IMR-90 (cell line): ENCODE data around the gene NRCAM. TPM values are rescaled to one million over a fixed set of nuclear protein-coding genes. Genes with fewer than 3 reads are reported as not detected.
A peak's percentile ranks its signal among the peaks of the same experiment; 100 is the strongest.

Experiments used
- ATAC-seq: fragments of 200-7000 bp; cut with Tn5 transposase; 2 replicates; pipeline ENCODE4 v1.9.1; 2020; ENCODE audit warnings: low read depth, mild to moderate bottlenecking, moderate library complexity
- BruUV-seq: library from RNA; stranded (reverse); fragments of 400-500 nt; replicated peaks from 2 replicates; lab custom pipeline; 2021; lab: Mats Ljungman, UMichigan
- CTCF ChIA-PET: fragments of 300-600 bp; formaldehyde crosslinking; extraction: SDS; loops from one replicate; lab custom pipeline; 2021; ENCODE audit warnings: antibody characterized with exemption; lab: Yijun Ruan, JAX
- POLR2A ChIA-PET: fragments of 300-600 bp; sonication (Branson Sonifier 250); formaldehyde crosslinking; loops from one replicate; lab custom pipeline; 2022; ENCODE audit warnings: antibody characterized with exemption; ENCODE audit not compliant: unreplicated experiment; lab: Charles Lee
- DNase-seq: peaks from one replicate; pipeline ENCODE4 v3.0.0; 2013
- H2AFZ ChIP-seq: replicated peaks from 2 replicates; pipeline ENCODE3; 2013; ENCODE audit warnings: low read length, mild to moderate bottlenecking; ENCODE audit not compliant: poor library complexity
- H2AK5ac ChIP-seq: 2 replicates; pipeline ENCODE4 v1.6.1; 2013; ENCODE audit warnings: low read depth, low read length, inconsistent platforms
- H2AK9ac ChIP-seq: replicated peaks from 2 replicates; pipeline ENCODE3; 2013; ENCODE audit warnings: mild to moderate bottlenecking, low read depth, low read length, moderate library complexity; ENCODE audit not compliant: poor library complexity
- H2BK120ac ChIP-seq: 2 replicates; pipeline ENCODE4 v1.6.1; 2013; ENCODE audit warnings: low read depth, low read length, inconsistent platforms
- H2BK15ac ChIP-seq: 3 replicates; pipeline ENCODE4 v1.6.1; 2013; ENCODE audit warnings: low read depth, low read length, inconsistent platforms
- H2BK20ac ChIP-seq: 2 replicates; pipeline ENCODE4 v1.6.1; 2013; ENCODE audit warnings: low read depth, mild to moderate bottlenecking, inconsistent platforms, low read length, moderate library complexity
- H2BK5ac ChIP-seq: 2 replicates; pipeline ENCODE4 v1.6.1; 2013; ENCODE audit warnings: mild to moderate bottlenecking, low read depth, low read length, inconsistent platforms; ENCODE audit not compliant: poor library complexity, severe bottlenecking
- H3K14ac ChIP-seq: replicated peaks from 2 replicates; pipeline ENCODE4 v1.6.1; 2013; ENCODE audit warnings: low read depth, low read length, inconsistent platforms
- H3K18ac ChIP-seq: 2 replicates; pipeline ENCODE4 v1.6.1; 2013; ENCODE audit warnings: low read depth, low read length, control low read depth
- H3K23ac ChIP-seq: 2 replicates; pipeline ENCODE4 v1.6.1; 2013; ENCODE audit warnings: low read depth, low read length, inconsistent platforms
- H3K27ac ChIP-seq: 2 replicates; pipeline ENCODE4 v1.5.1; 2013; ENCODE audit warnings: mild to moderate bottlenecking, control low read depth, low read length; ENCODE audit not compliant: insufficient read depth
- H3K27me3 ChIP-seq: 2 replicates; pipeline ENCODE4 v1.6.1; 2013; ENCODE audit warnings: low read length; ENCODE audit not compliant: control insufficient read depth, insufficient read depth
- H3K36me3 ChIP-seq: 2 replicates; pipeline ENCODE4 v1.6.1; 2013; ENCODE audit warnings: low read length, mixed read lengths; ENCODE audit not compliant: control insufficient read depth, insufficient read depth
- H3K4ac ChIP-seq: 2 replicates; pipeline ENCODE4 v1.6.1; 2013; ENCODE audit warnings: low read depth, low read length, inconsistent platforms
- H3K4me1 ChIP-seq: 2 replicates; pipeline ENCODE4 v1.6.1; 2013; ENCODE audit warnings: low read length, mixed read lengths; ENCODE audit not compliant: control insufficient read depth, insufficient read depth
- H3K4me2 ChIP-seq: 2 replicates; pipeline ENCODE4 v1.6.1; 2013; ENCODE audit warnings: low read depth, mild to moderate bottlenecking, control low read depth, low read length, moderate library complexity
- H3K4me3 ChIP-seq: 2 replicates; pipeline ENCODE4 v1.5.1; 2013; ENCODE audit warnings: low read depth, mild to moderate bottlenecking, control low read depth, low read length, moderate library complexity; ENCODE audit not compliant: insufficient read depth
- H3K56ac ChIP-seq: 2 replicates; pipeline ENCODE4 v1.6.1; 2013; ENCODE audit warnings: low read length, inconsistent platforms; ENCODE audit not compliant: insufficient read depth; ENCODE audit errors: extremely low read depth
- H3K79me1 ChIP-seq, 2 experiments: 2 replicates each; pipeline ENCODE4 v1.6.1; 2013; ENCODE audit warnings: low read length in 2 of 2, inconsistent platforms in 1 of 2, low read depth in 1 of 2
- H3K9ac ChIP-seq: 2 replicates; pipeline ENCODE4 v1.6.1; 2013; ENCODE audit warnings: low read depth, low read length, control low read depth
- H3K9me1 ChIP-seq: 2 replicates; pipeline ENCODE4 v1.6.1; 2013; ENCODE audit warnings: low read length, inconsistent platforms; ENCODE audit not compliant: insufficient read depth
- H3K9me3 ChIP-seq: 2 replicates; pipeline ENCODE4 v1.6.1; 2013; ENCODE audit warnings: low read length; ENCODE audit not compliant: control insufficient read depth, insufficient read depth
- H4K20me1 ChIP-seq: 2 replicates; pipeline ENCODE4 v1.6.1; 2013; ENCODE audit warnings: low read length, inconsistent platforms; ENCODE audit not compliant: insufficient read depth
- H4K5ac ChIP-seq: 2 replicates; pipeline ENCODE4 v1.6.1; 2013; ENCODE audit warnings: mild to moderate bottlenecking, low read depth, low read length, control low read depth
- H4K8ac ChIP-seq, 2 experiments: 2 replicates each; pipeline ENCODE4 v1.6.1; 2013; ENCODE audit warnings: low read depth in 2 of 2, low read length in 2 of 2, control low read depth in 1 of 2, inconsistent platforms in 1 of 2
- H4K91ac ChIP-seq: 2 replicates; pipeline ENCODE4 v1.6.1; 2013; ENCODE audit warnings: low read depth, low read length, inconsistent platforms; ENCODE audit not compliant: insufficient read depth
- BHLHE40 ChIP-seq: fragments of 150-350 bp; IDR thresholded peaks from 2 replicates; pipeline ENCODE4 v1.6.1; 2016; ENCODE audit warnings: mild to moderate bottlenecking, low read depth, low read length
- CEBPB ChIP-seq: IDR thresholded peaks from 2 replicates; pipeline ENCODE4 v1.6.1; 2012; ENCODE audit warnings: low read depth, low read length, improper control_type of control experiment
- CHD1 ChIP-seq: IDR thresholded peaks from 2 replicates; pipeline ENCODE4 v1.6.1; 2012; ENCODE audit warnings: low read depth, low read length, improper control_type of control experiment
- FOS ChIP-seq: fragments of 150-350 bp; IDR thresholded peaks from 2 replicates; pipeline ENCODE4 v1.6.1; 2016; ENCODE audit warnings: low read depth, low read length
- MAFK ChIP-seq: IDR thresholded peaks from 2 replicates; pipeline ENCODE4 v1.6.1; 2012; ENCODE audit warnings: low read depth, low read length, improper control_type of control experiment
- MAZ ChIP-seq: IDR thresholded peaks from 2 replicates; pipeline ENCODE4 v1.6.1; 2012; ENCODE audit warnings: low read depth, mild to moderate bottlenecking, low read length, improper control_type of control experiment, moderate library complexity, borderline replicate concordance
- MXI1 ChIP-seq: IDR thresholded peaks from 2 replicates; pipeline ENCODE4 v1.6.1; 2012; ENCODE audit warnings: low read depth, mild to moderate bottlenecking, low read length, moderate library complexity, borderline replicate concordance
- NFE2L2 ChIP-seq: fragments of 150-350 bp; IDR thresholded peaks from 2 replicates; pipeline ENCODE4 v1.6.1; 2016; ENCODE audit warnings: low read depth, mild to moderate bottlenecking, low read length
- POLR2A ChIP-seq: IDR thresholded peaks from 2 replicates; pipeline ENCODE4 v1.6.1; 2012; ENCODE audit warnings: mild to moderate bottlenecking, low read depth, low read length
- RAD21 ChIP-seq: IDR thresholded peaks from 2 replicates; pipeline ENCODE4 v1.6.1; 2012; ENCODE audit warnings: low read length, improper control_type of control experiment
- RCOR1 ChIP-seq: IDR thresholded peaks from 2 replicates; pipeline ENCODE4 v1.6.1; 2012; ENCODE audit warnings: mild to moderate bottlenecking, low read length, improper control_type of control experiment; ENCODE audit not compliant: insufficient replicate concordance
- RFX5 ChIP-seq: IDR thresholded peaks from 2 replicates; pipeline ENCODE4 v1.8.0; 2012; ENCODE audit warnings: low read depth, mild to moderate bottlenecking, low read length, moderate library complexity
- SMC3 ChIP-seq: fragments of 150-350 bp; IDR thresholded peaks from 2 replicates; pipeline ENCODE4 v1.6.1; 2016; ENCODE audit warnings: low read depth, mild to moderate bottlenecking, antibody characterized with exemption, low read length, moderate library complexity
- WGBS, 2 experiments: methylation state at CpG; one replicate each; pipeline versions ENCODE4 v1.1.5 to v1.1.7; 2013; ENCODE audit warnings: missing lambda C conversion rate in 2 of 2; ENCODE audit not compliant: insufficient read length in 1 of 2; ENCODE audit errors: extremely low coverage in 2 of 2; 5-methylcytosine and 5-hydroxymethylcytosine counted together
- dilution Hi-C: fragments of 300-500 bp; cut with HindIII; formaldehyde crosslinking; loops from one replicate; pipeline ENCODE4 v1.14.3; 2018; ENCODE audit warnings: low sequenced_read_pairs; ENCODE audit not compliant: unreplicated experiment
- in situ Hi-C: fragments of 300-500 bp; cut with MboI; formaldehyde crosslinking; loops from 3 replicates; pipeline ENCODE4 v1.14.3; 2019; ENCODE audit warnings: low sequenced_read_pairs, inconsistent platforms, mixed read lengths
- intact Hi-C: fragments of 100-400 bp; cut with micrococcal nuclease; formaldehyde crosslinking; loops from 2 replicates; pipeline ENCODE4 v1.10.0; 2022
- polyA plus RNA-seq, 3 experiments: library from polyadenylated mRNA; depleted of rRNA; stranded (reverse); fragments of >200 nt; gene quantifications; 2 replicates each; pipeline ENCODE4 v1.2.3, GENCODE V29; 2012; ENCODE audit warnings: low replicate concordance in 1 of 3
- total RNA-seq: library from RNA; depleted of rRNA; stranded (reverse); fragments of >200 nt; gene quantifications from 2 replicates; pipeline ENCODE4 v1.2.3, GENCODE V29; 2012
- TF ChIP-seq, protein P1 (sequence below): conservative IDR thresholded peaks from 2 replicates; pipeline ENCODE4 v1.5.1; 2012; ENCODE audit warnings: mild to moderate bottlenecking, low read depth, low read length, improper control_type of control experiment
- TF ChIP-seq, protein P2 (sequence below): fragments of 150-350 bp; IDR thresholded peaks from 2 replicates; pipeline ENCODE4 v1.6.1; 2017; ENCODE audit warnings: mild to moderate bottlenecking, antibody characterized with exemption, low read length, low read depth
- TF ChIP-seq, protein P3 (sequence below): fragments of 150-350 bp; IDR thresholded peaks from 2 replicates; pipeline ENCODE4 v1.6.1; 2016; ENCODE audit warnings: low read depth, mild to moderate bottlenecking, low read length, moderate library complexity, borderline replicate concordance

The NRCAM gene
- total and polyA plus RNA-seq, 2 of the 4 experiments (the other 2 are of a cell fraction) = 0.46 to 1.1 TPM

DNA sequence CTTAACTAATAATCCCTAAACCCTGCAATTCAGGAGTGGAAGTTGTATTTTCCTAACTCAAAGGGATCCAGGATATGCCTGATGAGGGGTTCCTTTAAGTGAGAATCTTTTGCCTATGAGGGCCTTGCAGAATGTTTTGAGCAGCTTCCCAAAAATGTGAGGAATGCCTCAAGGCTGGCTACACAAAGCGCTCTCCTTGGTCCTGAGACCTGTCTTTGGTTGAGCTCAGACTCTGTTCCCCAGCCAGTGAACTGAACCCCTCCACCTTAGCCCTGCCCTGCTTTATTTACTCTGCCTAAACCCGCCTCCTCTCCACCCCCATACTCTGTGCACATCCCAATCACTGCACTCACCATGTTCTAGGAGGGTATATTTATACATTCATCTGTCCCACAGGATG is 108.6 kb downstream of the NRCAM start:
- Histone ChIP-seq H2AFZ (no peak overlapping the region), H2AK9ac (no peak overlapping the region), H4K5ac (no peak overlapping the region), H3K23ac (no peak overlapping the region), H3K18ac (no peak overlapping the region), H3K27me3 (no peaks in the 10 kb centered on the region), H3K4me3 (no peak overlapping the region), H3K14ac (no peak overlapping the region), H3K9me3 (no peaks in the 10 kb centered on the region), H2BK20ac (no peak overlapping the region), H3K36me3 (no peaks in the 10 kb centered on the region), H2BK120ac (no peak overlapping the region), H3K27ac (no peak overlapping the region), H3K56ac (no peak overlapping the region), H2BK5ac (no peak overlapping the region), H3K9me1 (no peaks in the 10 kb centered on the region), H2BK15ac (no peak overlapping the region), H3K9ac (no peak overlapping the region), H3K79me1 (no peaks in the 10 kb centered on the region), H4K8ac (no peak overlapping the region), H3K4me1 (no peaks in the 10 kb centered on the region), H3K4me2 (no peak overlapping the region), H4K91ac (no peak overlapping the region), H2AK5ac (no peak overlapping the region), H3K4ac (no peak overlapping the region), H4K20me1 (no peaks in the 10 kb centered on the region)
- POLR2A ChIA-PET = no interaction called here
- no TSS peak for BruUV-seq
- dilution Hi-C loops (no loop called here), intact Hi-C loops (no loop called here), in situ Hi-C loops (no loop called here)
- peak; percentile 95 for ATAC-seq
- TF ChIP-seq CEBPB = no peak
- TF ChIP-seq MAZ = no peak
- TF ChIP-seq, protein P1, sequence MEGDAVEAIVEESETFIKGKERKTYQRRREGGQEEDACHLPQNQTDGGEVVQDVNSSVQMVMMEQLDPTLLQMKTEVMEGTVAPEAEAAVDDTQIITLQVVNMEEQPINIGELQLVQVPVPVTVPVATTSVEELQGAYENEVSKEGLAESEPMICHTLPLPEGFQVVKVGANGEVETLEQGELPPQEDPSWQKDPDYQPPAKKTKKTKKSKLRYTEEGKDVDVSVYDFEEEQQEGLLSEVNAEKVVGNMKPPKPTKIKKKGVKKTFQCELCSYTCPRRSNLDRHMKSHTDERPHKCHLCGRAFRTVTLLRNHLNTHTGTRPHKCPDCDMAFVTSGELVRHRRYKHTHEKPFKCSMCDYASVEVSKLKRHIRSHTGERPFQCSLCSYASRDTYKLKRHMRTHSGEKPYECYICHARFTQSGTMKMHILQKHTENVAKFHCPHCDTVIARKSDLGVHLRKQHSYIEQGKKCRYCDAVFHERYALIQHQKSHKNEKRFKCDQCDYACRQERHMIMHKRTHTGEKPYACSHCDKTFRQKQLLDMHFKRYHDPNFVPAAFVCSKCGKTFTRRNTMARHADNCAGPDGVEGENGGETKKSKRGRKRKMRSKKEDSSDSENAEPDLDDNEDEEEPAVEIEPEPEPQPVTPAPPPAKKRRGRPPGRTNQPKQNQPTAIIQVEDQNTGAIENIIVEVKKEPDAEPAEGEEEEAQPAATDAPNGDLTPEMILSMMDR = no peak
- no peak for TF ChIP-seq FOS
- no peak for TF ChIP-seq BHLHE40
- no peak for TF ChIP-seq CHD1
- no peak for TF ChIP-seq MXI1
- no peak for TF ChIP-seq RFX5
- TF ChIP-seq, protein P2, sequence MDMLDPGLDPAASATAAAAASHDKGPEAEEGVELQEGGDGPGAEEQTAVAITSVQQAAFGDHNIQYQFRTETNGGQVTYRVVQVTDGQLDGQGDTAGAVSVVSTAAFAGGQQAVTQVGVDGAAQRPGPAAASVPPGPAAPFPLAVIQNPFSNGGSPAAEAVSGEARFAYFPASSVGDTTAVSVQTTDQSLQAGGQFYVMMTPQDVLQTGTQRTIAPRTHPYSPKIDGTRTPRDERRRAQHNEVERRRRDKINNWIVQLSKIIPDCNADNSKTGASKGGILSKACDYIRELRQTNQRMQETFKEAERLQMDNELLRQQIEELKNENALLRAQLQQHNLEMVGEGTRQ = no peak
- no peak for TF ChIP-seq RAD21
- TF ChIP-seq RCOR1 = no peak
- TF ChIP-seq POLR2A = no peak
- no peak for TF ChIP-seq NFE2L2
- TF ChIP-seq, protein P3, sequence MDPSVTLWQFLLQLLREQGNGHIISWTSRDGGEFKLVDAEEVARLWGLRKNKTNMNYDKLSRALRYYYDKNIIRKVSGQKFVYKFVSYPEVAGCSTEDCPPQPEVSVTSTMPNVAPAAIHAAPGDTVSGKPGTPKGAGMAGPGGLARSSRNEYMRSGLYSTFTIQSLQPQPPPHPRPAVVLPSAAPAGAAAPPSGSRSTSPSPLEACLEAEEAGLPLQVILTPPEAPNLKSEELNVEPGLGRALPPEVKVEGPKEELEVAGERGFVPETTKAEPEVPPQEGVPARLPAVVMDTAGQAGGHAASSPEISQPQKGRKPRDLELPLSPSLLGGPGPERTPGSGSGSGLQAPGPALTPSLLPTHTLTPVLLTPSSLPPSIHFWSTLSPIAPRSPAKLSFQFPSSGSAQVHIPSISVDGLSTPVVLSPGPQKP = no peak
- no peak for TF ChIP-seq SMC3
- no peak for TF ChIP-seq MAFK
- WGBS, 2 experiments = no CpG with 5 or more reads among the region's 2 CpGs
- DNase-seq = peak; percentile 49
- CTCF ChIA-PET = no interaction called here
